HepG2 (cell line): ENCODE measurements around the gene UTF1. TPM values are rescaled to one million over a fixed set of nuclear protein-coding genes. Genes with fewer than 3 reads are reported as not detected.

Source experiments
- BCLAF1 ChIP-seq: fragments of 450-650 bp; IDR thresholded peaks from 2 replicates; pipeline ENCODE4 v1.6.1; 2017; ENCODE audit warnings: mild to moderate bottlenecking
- GABPA ChIP-seq, 2 experiments: IDR thresholded peaks; 2 replicates each; pipeline ENCODE4 v1.6.1; 2011 to 2016; ENCODE audit warnings: low read depth in 2 of 2, low read length in 1 of 2, missing biosample characterization in 1 of 2, missing genetic modification characterization in 1 of 2
- GPBP1L1 ChIP-seq: sonication (generic); formaldehyde crosslinking; IDR thresholded peaks from 2 replicates; pipeline ENCODE4 v1.5.0; 2020; ENCODE audit warnings: mild to moderate bottlenecking, missing genetic modification reagents
- HOXA3 ChIP-seq: sonication (generic); formaldehyde crosslinking; IDR thresholded peaks from 2 replicates; pipeline ENCODE4 v1.5.0; 2020; ENCODE audit warnings: missing genetic modification reagents
- KLF9 ChIP-seq: IDR thresholded peaks from 2 replicates; pipeline ENCODE4 v1.6.1; 2016; ENCODE audit warnings: low read depth
- KMT2A ChIP-seq: sonication (generic); formaldehyde crosslinking; IDR thresholded peaks from 2 replicates; pipeline ENCODE4 v1.4.0; 2020; ENCODE audit warnings: missing genetic modification reagents
- POGZ ChIP-seq: sonication (generic); formaldehyde crosslinking; IDR thresholded peaks from 2 replicates; pipeline ENCODE4 v1.4.0; 2020; ENCODE audit warnings: mild to moderate bottlenecking, missing genetic modification reagents
- PTBP1 ChIP-seq: fragments of 200-400 bp; formaldehyde crosslinking; IDR thresholded peaks from 2 replicates; pipeline ENCODE4 v1.6.1; 2018; ENCODE audit warnings: low read length, low read depth; ENCODE audit not compliant: poor library complexity, severe bottlenecking
- ZFP37 ChIP-seq: sonication (generic); formaldehyde crosslinking; IDR thresholded peaks from 2 replicates; pipeline ENCODE4 v1.4.0; 2020; ENCODE audit warnings: missing genetic modification reagents, borderline replicate concordance
- ZNF142 ChIP-seq: sonication (generic); formaldehyde crosslinking; IDR thresholded peaks from 2 replicates; pipeline ENCODE4 v1.4.0; 2020; ENCODE audit warnings: missing genetic modification reagents
- ZNF143 ChIP-seq: sonication (generic); formaldehyde crosslinking; IDR thresholded peaks from 2 replicates; pipeline ENCODE4 v1.4.0; 2020; ENCODE audit warnings: missing genetic modification reagents
- ZNF326 ChIP-seq: sonication (generic); formaldehyde crosslinking; IDR thresholded peaks from 2 replicates; pipeline ENCODE4 v1.4.0; 2020; ENCODE audit warnings: missing genetic modification reagents, borderline replicate concordance
- ZNF513 ChIP-seq: sonication (generic); formaldehyde crosslinking; conservative IDR thresholded peaks from 2 replicates; pipeline ENCODE4 v1.5.0; 2020; ENCODE audit warnings: missing genetic modification reagents
- ZNF574 ChIP-seq: sonication (generic); formaldehyde crosslinking; IDR thresholded peaks from 2 replicates; pipeline ENCODE4 v1.4.0; 2020; ENCODE audit warnings: missing genetic modification reagents
- ZNF629 ChIP-seq: sonication (generic); formaldehyde crosslinking; conservative IDR thresholded peaks from 2 replicates; pipeline ENCODE4 v1.5.0; 2020; ENCODE audit warnings: missing genetic modification reagents
- polyA plus RNA-seq, 8 experiments: library from polyadenylated mRNA; depleted of rRNA in 3 of 8; stranded (reverse) in 7 of 8; unstranded in 1 of 8; fragments of >200 nt; fragmentation: Illumina TruSeq in 4 of 8; extraction: Trizol in 4 of 8; gene quantifications; 2 replicates each; pipeline versions ENCODE4 v1.2.1 to v1.2.3, GENCODE V29; 2011 to 2016; ENCODE audit warnings: low read depth in 4 of 8, missing spikeins in 1 of 8, mixed read lengths in 1 of 8; ENCODE audit not compliant: insufficient read depth in 1 of 8
- total RNA-seq, 5 experiments: library from RNA; depleted of rRNA; stranded (reverse); fragments of >200 nt; fragmentation: Illumina TruSeq; extraction: Trizol; gene quantifications; 2 replicates each; pipeline ENCODE4 v1.2.3, GENCODE V29; 2016; ENCODE audit warnings: low read depth in 1 of 5

UTF1 gene
- total and polyA plus RNA-seq, 2 of the 13 experiments (the other 11 are each of a cell fraction or from before 2014, with no cell fraction given) = not detected

GRCh38 chr10:133211141-133211830 lies 18.7 kb upstream of the UTF1 start (continued):
- TF ChIP-seq ZNF574 (CRISPR knock-in tag) (no peak), ZNF629 (CRISPR knock-in tag) (no peak), ZNF143 (no peak), PTBP1 (no peak), BCLAF1 (no peak), ZNF142 (CRISPR knock-in tag) (no peak), POGZ (CRISPR knock-in tag) (no peak), KMT2A (CRISPR knock-in tag) (no peak), ZNF326 (CRISPR knock-in tag) (no peak), GABPA (IDR thresholded peaks at IDR 0.05; ENCODE audit: low read depth, low read length) (no peak), GABPA (CRISPR knock-in tag; IDR thresholded peaks at IDR 0.05; ENCODE audit: low read depth) (no peak), ZNF513 (CRISPR knock-in tag) (no peak), KLF9 (CRISPR knock-in tag) (no peak), HOXA3 (CRISPR knock-in tag) (no peak), ZFP37 (CRISPR knock-in tag) (no peak), GPBP1L1 (CRISPR knock-in tag) (no peak)
